ENCODE data around the gene LIN52. TPM values are rescaled to one million over a fixed set of nuclear protein-coding genes. Genes with fewer than 3 reads are reported as not detected.

The LIN52 gene
- total and polyA plus RNA-seq, 2 of the 8 experiments (the other 6 are each of a cell fraction or from before 2014, with no cell fraction given), result 6.8 to 11.6 TPM

- Histone ChIP-seq H2AFZ (ENCODE audit: low read length) (no peak overlapping the region), H3K79me1 (ENCODE audit: low read depth, low read length) (no peaks in the 10 kb centered on the region; the same call in 1 of the 2 replicates), H3K23me2 (ENCODE audit: low read depth, low read length) (peaks cover 7% of the 10 kb centered on the region; the same call in 1 of the 2 replicates), H4K20me1 (replicated peaks in 1 of 2; ENCODE audit: control insufficient read depth in 1 of 2, insufficient read depth in 2 of 2, low read length in 2 of 2) (no peaks in the 10 kb centered on the region), H2BK15ac (ENCODE audit: low read length) (no peak overlapping the region), H3K14ac (ENCODE audit: insufficient read length) (no peak overlapping the region), H3K56ac (replicated peaks; ENCODE audit: insufficient read length, low read depth, low read length) (no peak overlapping the region), H3K27me3 (replicated peaks in 1 of 4; ENCODE audit: control insufficient read depth in 3 of 4, extremely low read depth in 1 of 4, insufficient read depth in 3 of 4, low read length in 3 of 4) (no peaks in the 10 kb centered on the region), H4K91ac (replicated peaks; ENCODE audit: insufficient read length, low read length) (no peak overlapping the region), H3K36me3 (ENCODE audit: control insufficient read depth in 2 of 4, insufficient read depth in 4 of 4, low read length in 3 of 4) (peaks cover 0 to 3% (median under 1%) of the 10 kb centered on the region in 4 experiments; a peak in 1 of 8 replicates), H3K4me3 (ENCODE audit: extremely low read depth in 1 of 4, insufficient read depth in 2 of 4, low read depth in 3 of 4, low read length in 4 of 4) (peak overlapping the region; percentile 66 to 98 (median 84); a peak in 7 of 8 replicates), H2AK5ac (ENCODE audit: low read depth, low read length) (no peak overlapping the region), H3K4me2 (ENCODE audit: insufficient read depth in 1 of 2, low read depth in 2 of 2, low read length in 2 of 2) (peak overlapping the region; percentile 64 to 78; a peak in 3 of 4 replicates), H3K27ac (ENCODE audit: low read depth, low read length) (0 out of 2 replicates have a peak overlapping the region, but pooled peaks have one; percentile 85), H3K18ac (ENCODE audit: extremely low read depth, low read length) (no peak overlapping the region), H3K9me3 (ENCODE audit: insufficient read depth in 2 of 2, low read depth in 1 of 2, low read length in 1 of 2) (no peaks in the 10 kb centered on the region), H3K4ac (replicated peaks; ENCODE audit: insufficient read length, low read depth, low read length) (no peak overlapping the region), H2BK20ac (ENCODE audit: low read length) (no peak overlapping the region), H3K4me1 (replicated peaks in 1 of 4; ENCODE audit: control insufficient read depth in 3 of 4, insufficient read depth in 4 of 4, low read length in 3 of 4) (peaks cover 0 to 3% (median 2%) of the 10 kb centered on the region in 4 experiments; a peak in 4 of 7 replicates), H4K8ac (ENCODE audit: extremely low read depth, insufficient read depth, low read length) (no peak overlapping the region), H3K23ac (ENCODE audit: insufficient read length) (no peak overlapping the region), H3K79me2 (ENCODE audit: control insufficient read depth in 1 of 2, insufficient read depth in 2 of 2, low read length in 2 of 2) (peaks cover 3 to 59% of the 10 kb centered on the region in 2 experiments; a peak in 3 of 4 replicates), H4K5ac (ENCODE audit: insufficient read length, low read depth, low read length) (no peak overlapping the region), H3K9ac (replicated peaks in 1 of 4; ENCODE audit: extremely low read depth in 1 of 4, low read depth in 3 of 4, low read length in 3 of 4) (peak overlapping the region in 3 of 4 experiments; percentile 85 to 99 (median 97); a peak in 4 of 7 replicates), H2BK5ac (ENCODE audit: low read depth, low read length) (no peak overlapping the region; the same call in 1 of the 2 replicates), H2BK12ac (ENCODE audit: low read depth, low read length) (no peak overlapping the region; the same call in 1 of the 2 replicates), H2BK120ac (replicated peaks; ENCODE audit: low read depth, low read length) (no peak overlapping the region)
- WGBS, 2 experiments (ENCODE audit: extremely low coverage in 1 of 2, insufficient coverage in 1 of 2, insufficient read length in 1 of 2, insufficient replicate concordance in 2 of 2, low coverage in 1 of 2, low lambda C conversion rate in 2 of 2, missing lambda C conversion rate in 1 of 2), result 87% methylated on average over 1 of the region's 1 CpG; no CpG with 5 or more reads in 1 of the 2 experiments
- FAIRE-seq, result no peak
- TF ChIP-seq SP4 (IDR thresholded peaks at IDR 0.05; ENCODE audit: low read length) (no peak), BACH1 (IDR thresholded peaks at IDR 0.05; ENCODE audit: low read length) (no peak), CREB1 (IDR thresholded peaks at IDR 0.05) (no peak), BRCA1 (IDR thresholded peaks at IDR 0.05; ENCODE audit: low read depth, low read length) (no peak), RAD21 (IDR thresholded peaks at IDR 0.05 in 1 of 2, conservative IDR thresholded peaks at IDR 0.05 in 1 of 2; ENCODE audit: low read depth in 2 of 2, low read length in 2 of 2) (no peak), KDM5A (IDR thresholded peaks at IDR 0.05; ENCODE audit: low read length) (no peak), TCF12 (IDR thresholded peaks at IDR 0.05; ENCODE audit: low read depth, low read length) (no peak), KDM1A (IDR thresholded peaks at IDR 0.05; ENCODE audit: borderline replicate concordance, low read length) (no peak), GABPA (IDR thresholded peaks at IDR 0.05; ENCODE audit: borderline replicate concordance, insufficient read depth, low read length) (no peak), ZNF274 (IDR thresholded peaks at IDR 0.05; ENCODE audit: borderline replicate concordance, extremely low read depth, low read length) (no peak), NRF1 (IDR thresholded peaks at IDR 0.05; ENCODE audit: low read depth, low read length) (no peak)
- TF ChIP-seq, protein P1, sequence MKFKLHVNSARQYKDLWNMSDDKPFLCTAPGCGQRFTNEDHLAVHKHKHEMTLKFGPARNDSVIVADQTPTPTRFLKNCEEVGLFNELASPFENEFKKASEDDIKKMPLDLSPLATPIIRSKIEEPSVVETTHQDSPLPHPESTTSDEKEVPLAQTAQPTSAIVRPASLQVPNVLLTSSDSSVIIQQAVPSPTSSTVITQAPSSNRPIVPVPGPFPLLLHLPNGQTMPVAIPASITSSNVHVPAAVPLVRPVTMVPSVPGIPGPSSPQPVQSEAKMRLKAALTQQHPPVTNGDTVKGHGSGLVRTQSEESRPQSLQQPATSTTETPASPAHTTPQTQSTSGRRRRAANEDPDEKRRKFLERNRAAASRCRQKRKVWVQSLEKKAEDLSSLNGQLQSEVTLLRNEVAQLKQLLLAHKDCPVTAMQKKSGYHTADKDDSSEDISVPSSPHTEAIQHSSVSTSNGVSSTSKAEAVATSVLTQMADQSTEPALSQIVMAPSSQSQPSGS (IDR thresholded peaks at IDR 0.05; ENCODE audit: low read length), result no peak
- no peak for DNase-seq (ENCODE audit: low read depth in 1 of 2, low spot score in 2 of 2)
- ChIA-PET POLR2A (ENCODE audit: partially characterized antibody) (interaction anchor here (0.6 to 5.4 kb wide), 6 partner anchors 8 to 236 kb away, joined by 3 to 26 read pairs (median 3); no protein-coding TSS in a partner anchor), CTCF (ENCODE audit: partially characterized antibody) (interaction anchor here (0.6 kb wide), 2 partner anchors 55 to 106 kb away, joined by 3 read pairs; no protein-coding TSS in a partner anchor)
Observed at GRCh38 chr14:74085828-74086227, 1.1 kb downstream of the LIN52 start.

Data from H1 (cell line).